C1 segment of cervical spinal cord (tissue), 14 donors: Measurements from ENCODE around the gene GGACT.

ENCODE experiments used
- DNase-seq, 14 donors: peaks; one replicate each; lab custom pipeline; 2025; lab: John Stamatoyannopoulos, UW

GGACT gene

DNA sequence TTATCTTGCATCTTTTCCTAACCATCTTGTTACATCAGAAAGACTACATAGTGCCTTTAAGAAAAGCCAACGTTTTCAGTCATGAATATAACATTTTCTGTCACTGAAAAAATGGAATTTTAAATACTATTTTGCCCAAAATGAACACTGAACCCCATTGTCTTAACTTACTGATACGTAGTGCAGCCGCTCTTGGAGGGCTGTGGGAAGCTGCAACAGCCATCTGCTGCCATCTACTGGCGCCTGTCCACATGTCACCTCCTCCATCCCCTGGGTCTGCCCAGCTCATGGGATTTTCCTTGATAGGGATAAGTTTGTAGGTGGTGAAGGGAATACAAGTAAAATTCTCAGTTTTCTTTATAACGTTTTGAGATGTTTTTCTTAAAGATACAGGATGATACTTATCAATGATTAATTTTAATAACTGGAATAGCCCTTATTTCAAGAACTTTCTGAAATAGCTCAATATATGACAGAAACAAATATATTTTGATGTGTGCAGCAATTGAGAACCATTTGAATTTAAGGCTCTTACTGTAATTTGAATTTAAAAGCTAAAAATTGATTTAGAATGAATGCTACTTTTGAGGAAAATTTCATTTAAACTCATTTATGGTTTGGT is 73.7 kb downstream of the GGACT start:
- peak in 12 of 14 donors; percentile 8 to 87 (median 50) for DNase-seq

DNA sequence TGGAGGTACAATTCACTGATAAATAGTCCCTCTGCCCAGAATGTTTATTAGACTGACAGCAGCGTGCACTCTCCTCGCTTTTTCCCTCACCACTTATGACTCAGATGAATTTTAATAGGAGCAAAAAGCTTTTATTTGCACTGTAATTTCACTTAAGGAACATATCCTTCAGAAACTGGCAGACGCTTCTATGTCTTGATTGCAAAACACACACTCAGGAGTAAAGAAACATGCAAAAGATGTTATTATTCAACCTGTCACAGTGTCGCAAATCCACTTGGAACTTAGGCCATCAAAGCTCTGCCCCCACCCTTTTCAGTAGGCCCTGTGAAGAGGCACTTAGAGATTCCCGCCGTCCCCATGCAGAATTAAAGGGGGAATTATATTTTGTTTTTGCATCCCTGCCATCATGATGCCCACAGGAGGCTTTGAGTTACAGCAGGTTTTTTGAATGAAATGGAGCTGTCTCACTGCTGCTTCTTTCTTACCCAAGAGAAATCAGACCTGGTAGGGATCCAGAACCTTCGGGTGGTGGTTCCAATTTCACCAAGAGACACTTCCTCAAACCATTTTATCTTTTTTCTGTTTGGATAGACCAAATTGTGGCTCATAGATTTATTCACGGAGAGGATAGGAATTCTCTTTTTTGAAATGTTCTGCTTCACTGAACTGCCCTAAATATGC is 74.5 kb downstream of the GGACT start:
- DNase-seq = peak in 1 of 14 donors; percentile 68

DNA sequence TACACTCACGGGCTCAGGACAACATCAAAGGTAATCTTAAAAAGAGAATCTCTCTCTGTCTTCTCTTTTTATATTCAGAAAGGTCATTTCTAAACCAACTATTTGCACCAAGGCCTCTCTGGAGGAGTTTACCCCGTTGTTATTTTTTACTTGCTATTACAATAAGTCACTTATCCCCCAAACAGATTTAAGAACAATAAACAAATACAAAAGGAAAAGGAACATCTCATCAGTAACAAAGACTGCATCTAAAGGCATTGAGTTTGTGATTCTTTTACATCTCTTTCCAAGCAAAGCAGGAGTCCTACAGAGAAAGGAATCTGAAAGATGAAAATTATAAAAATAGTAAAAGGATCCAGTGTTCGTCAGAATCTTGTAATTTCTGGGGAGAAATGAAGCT is 75.4 kb downstream of the GGACT start:
- no peak for DNase-seq

DNA sequence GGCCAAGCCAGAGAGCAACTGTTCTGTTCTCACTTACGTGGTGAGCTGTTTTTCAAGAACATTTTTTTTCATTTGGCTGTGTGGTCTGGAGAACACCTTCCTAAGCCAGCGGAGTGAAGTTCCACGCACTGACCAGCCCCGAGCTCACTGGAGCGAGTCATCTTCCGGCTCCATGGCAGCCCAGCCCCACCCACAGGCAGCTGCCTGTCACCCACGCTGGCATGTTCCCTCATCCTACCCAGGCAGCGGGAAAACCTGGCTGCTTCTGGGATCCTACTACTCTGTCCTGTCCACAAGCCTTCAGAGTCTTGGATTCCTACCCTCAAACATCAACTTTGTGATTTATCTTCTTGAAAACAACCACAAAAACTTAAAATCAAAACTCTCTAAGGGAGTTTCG is 76.2 kb downstream of the GGACT start:
- DNase-seq = no peak

DNA sequence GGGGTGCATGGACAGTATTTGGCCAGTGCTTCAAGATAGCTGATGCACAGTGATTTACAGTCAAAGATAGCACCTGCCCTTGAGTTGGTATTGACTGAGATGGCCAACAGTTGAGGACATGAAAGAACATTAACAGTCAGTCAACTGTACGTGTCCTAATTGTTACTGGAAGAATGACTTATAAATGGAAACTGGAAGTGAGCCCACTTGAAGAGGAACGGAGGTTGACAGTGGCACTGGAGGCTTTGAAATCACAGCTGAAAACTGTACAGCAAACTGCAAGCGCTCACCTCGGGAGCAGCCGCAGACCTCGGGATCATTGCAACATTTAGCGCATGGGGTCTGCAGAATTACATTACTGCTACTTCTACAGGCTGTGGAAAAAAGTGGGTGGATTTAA is 77.1 kb downstream of the GGACT start:
- peak in 1 of 14 donors; percentile 12 for DNase-seq

DNA sequence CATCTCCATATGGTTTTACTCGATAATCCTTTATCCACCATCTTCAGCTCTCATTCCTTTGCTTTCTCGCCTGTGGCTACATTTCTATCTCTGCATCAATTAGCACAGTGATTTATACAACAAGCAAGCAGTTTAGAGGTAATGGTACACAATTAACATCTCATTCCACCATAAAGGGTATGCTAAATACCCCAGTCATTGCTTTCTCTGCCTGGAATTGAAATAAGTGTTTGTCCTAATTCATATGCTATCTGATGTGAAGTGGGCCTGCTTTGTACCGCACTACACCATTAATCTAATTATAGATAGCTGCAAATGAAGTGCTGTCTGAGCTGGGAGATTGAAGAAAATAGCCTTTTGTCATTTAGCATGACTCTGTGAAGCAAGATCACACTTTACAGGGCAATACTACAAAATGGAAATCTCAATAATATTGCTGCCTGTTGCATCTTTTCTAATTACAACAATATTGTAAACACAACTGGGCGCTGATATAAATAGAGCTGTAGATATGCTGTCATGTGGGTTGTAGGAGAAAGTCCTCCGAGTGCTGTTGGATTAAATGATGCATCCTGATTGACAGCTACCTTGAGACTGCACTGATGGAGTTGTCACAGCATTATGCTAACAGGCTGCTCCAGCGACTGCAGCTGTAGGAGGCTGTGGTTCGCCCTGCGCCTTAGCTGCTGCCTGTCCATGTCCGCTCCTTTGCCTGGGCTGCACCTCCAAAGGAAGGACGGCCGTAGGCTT is 78.2 kb downstream of the GGACT start:
- DNase-seq = no peak

DNA sequence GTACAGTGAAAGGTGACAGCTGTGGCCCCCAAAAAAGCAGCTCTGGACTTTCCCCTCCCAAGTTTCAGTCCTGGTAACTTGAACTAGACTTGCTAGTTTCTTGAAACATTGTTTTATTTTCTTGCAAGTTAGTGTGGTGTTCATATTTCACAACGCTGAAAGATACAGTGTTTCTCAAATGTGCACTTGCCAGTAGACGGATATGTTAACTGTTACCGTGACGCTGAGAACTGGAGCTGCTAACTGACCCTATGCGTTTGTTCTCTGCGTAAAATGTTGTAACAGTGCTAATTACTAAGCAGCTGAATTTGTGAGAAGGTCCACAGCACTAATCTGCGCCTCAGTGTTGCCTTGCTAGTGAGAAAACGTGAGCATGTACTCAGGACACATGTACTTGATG is 79.6 kb downstream of the GGACT start:
- DNase-seq = no peak

DNA sequence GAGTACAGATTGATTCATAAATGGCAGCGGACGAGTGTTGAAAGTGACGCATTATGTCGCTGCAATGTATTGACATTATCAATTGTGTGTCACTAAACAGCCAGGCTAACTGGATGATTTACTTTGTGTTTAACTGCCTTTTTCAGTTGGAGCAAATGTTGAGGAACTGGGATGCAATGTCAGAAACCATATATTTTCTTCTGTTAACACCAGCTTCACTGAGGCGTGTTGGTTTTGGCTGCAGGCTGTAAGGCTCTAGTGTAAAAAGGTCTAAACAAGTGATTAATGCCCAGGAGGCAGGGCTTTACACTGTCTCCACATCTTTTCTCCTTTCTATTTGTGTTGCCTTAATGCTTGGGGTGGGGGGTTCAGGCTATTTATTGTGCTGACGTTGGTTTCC is 80.1 kb downstream of the GGACT start:
- no peak for DNase-seq

DNA sequence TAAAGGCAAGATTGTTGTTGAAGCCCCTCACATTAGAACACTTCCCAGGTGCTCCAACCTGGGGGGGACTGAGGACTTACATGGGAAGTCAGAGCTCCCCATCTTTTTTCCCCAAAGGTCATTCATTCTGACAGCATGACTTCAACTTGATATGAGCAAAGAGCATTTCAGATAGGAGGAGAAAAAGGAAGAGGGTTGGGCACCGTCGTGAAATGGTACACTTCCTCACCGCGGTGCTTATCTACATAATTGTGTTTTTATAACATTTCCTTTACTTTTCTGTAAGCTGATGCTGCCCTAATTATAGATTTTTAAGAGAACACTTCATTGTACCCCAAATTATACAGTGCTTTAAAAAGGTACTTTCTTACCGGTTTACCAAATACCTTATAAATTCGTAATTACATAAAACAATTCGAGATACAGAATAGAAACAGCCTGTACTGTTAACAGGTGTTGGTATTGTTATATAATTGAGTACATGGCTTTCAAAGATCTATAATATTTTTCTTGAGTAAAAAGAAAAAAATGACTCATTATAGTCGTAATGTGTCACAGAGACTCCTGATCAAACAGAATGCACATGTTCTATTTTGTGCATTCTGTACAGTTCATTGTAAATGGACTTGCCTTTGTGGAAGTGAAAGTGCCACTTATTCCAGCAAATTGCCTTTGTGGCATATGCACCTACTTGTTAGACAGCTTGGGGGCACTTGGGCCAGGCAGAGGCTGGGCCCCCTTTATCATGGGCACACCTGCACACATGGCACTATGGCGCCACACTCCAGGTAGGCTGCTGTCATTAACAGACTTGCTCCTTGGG is 81.8 kb downstream of the GGACT start:
- no peak for DNase-seq

DNA sequence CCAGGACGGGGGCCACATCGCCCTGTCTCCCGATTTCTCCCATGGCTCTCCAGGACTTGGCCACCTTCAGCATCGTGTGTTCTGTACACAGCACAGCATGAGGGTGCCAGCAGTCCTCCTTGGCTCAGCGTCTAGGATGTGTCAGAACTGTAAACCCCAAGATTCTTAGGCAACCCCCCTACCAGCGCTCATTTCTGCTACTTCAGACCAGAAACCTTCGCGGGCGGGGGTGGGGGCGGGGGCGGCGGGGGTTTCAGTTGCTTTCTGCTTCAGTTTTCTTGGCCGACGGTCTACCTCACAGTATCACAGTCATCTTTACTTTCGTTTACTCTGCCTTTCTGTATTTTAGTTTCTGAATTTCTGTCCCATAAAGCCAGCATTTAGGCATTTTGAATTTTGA is 82.4 kb downstream of the GGACT start:
- DNase-seq = no peak

DNA sequence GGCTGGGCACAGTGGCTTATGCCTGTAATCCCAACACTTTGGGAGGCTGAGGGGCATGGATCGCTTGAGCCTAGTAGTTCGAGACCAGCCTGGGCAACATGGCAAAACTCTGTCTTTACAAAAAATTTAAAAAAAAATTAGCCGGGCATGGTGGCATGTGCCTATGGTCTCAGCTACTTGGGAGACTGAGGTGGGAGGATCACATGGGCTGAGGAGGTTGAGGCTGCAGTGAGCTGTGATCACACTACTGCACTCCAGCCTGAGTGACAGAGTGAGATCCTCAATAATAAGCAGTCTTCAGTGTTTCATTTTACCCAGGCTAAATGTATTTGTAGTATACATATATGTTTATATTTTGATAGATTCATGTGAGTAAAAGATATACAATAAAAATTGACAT is 85.0 kb downstream of the GGACT start:
- DNase-seq = no peak

DNA sequence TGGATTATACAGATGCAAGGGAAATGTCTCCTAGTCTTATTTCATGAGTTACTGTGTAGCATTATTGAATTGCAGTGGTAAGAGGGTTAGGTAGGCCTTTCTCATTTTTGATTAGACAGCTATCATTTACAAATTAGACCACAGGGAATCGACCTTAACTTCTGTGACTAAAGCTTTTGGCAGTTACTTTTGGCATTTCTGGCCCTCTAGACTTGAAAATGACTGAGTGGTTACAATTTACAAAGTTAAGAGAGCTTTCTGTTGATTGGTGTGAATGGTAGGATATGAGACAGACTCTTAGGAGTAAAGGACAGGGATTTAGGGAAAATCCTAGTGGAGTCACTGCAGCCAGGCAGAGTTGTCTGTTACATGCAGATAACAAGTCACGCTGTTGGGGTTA is 86.1 kb downstream of the GGACT start:
- DNase-seq = no peak

DNA sequence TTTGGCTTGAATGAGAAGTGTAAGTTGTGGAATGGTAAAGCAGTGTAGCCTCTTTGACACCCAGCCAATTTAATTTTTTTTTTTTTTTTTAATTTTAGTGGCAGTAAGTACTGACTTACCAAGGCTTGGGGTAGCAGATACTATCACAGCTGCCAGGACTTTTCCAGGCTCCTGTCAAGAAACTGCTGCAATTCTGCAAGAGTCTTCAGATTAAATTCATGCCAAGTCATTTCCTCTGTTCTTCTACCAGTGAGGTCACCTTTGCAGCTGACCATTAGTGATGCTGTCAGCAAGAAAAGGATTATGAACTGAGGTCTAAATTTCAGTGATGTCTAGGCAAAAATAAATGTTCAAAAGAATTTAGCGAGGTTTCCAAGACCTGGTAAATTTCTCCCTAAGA is 91.2 kb downstream of the GGACT start:
- no peak for DNase-seq

DNA sequence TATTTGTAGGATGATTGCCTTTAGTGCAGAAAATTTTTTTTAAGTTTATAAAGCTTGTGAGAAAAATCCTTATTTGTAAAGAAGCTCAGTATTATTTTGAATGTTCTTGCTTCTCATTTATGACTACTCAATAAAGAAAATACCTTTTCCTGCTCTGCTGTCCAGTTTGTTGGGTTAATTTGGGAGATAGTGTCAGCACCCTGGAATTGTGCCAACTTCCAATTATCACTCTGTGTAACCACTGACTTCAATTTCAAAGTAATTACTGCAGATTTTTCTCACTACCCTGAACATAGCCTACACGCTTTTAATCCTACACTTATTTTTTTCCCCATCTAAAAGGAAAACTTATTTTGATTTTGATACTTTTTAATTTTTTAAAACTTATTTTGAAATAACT is 93.1 kb downstream of the GGACT start:
- DNase-seq = no peak

DNA sequence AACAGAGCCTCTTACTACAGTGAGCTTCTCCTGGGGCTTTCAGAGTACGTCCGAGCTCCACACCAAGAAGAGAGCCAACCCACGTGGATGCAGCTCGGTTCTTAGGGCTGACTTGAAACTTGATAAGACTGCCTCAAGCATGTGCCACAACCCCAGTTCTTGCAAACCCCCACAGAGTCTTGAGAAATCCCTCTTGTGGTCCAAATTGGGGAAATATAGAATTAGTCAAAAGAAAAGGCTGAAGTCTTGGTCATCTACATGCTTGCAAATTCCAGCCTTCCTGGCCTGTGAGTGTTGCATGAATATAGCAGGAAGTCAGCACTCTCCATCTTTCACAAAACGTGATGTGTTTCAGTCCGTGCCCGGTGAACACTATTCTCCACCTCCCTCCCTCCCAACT is 95.2 kb downstream of the GGACT start:
- DNase-seq = no peak

DNA sequence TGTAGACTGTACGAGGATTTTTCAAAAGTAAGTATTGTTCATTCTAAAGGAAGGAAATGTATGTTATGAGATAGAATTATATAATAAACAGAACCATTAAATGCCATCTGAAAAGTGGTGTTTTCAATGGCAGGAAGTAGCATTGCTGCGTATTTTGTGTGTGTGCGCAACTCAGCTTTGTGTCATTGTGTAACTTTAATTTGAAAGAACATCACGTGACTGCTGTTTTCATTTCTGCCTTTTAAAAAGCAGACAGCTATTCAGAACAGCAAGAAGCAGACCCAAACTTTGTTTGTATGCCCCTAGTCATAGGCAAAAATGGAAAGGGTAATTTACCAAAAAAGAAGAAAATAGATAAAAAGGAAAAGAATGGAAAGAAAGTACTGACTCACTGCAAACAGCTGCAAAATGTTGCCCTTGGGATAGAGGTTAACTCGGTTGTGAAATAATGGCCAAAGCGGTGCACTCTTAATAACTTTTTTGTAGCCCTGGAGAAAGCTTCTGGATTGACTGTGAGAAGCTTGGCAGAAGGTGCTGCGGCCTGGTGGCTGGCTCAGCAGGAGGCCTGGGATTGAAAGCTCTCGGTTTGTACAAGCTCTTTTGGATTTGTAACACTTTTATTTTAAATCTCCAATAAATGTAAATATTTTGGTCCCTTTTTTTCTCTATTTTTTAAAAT is 97.3 kb downstream of the GGACT start:
- peak in 4 of 14 donors; percentile 2 to 50 (median 18) for DNase-seq

DNA sequence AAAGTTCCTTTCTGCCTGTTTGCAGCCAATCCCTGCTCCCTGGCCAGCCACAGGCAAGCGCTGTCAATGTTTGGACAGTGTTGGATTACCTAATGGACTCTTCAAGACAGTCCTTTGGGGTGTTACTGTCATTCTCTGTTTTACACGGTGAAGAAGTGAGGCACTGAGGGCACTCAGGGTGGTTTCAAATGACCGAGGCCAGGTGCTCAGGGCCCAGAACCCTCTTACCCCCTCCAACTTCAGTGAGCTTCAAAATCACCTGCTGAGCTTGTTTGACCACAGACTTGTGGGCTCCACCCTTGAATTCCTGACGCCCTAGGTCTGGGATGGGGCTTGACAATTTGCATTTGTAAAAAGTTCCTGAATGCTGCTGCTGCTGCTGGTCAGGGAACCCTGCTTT is 97.9 kb downstream of the GGACT start:
- no peak for DNase-seq

DNA sequence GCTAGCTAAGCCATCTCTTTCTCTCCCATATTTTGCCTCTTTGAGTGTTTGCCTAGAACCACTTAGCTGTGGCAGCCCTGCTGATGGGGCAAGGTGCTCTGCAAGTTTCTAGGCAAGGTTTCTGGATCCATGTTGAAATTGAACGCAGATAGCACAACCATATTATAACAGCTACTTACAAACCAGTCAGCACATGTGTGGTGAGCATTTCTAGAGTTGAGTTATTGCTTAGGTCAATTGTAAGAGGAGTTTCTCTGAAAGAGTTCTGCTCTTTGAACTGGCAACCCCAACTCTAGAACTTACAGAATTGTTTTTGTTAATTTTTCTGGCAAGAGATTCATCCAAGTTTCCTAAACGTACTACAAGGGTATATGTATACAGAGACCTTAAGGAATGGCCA is 103.3 kb downstream of the GGACT start:
- DNase-seq = no peak

DNA sequence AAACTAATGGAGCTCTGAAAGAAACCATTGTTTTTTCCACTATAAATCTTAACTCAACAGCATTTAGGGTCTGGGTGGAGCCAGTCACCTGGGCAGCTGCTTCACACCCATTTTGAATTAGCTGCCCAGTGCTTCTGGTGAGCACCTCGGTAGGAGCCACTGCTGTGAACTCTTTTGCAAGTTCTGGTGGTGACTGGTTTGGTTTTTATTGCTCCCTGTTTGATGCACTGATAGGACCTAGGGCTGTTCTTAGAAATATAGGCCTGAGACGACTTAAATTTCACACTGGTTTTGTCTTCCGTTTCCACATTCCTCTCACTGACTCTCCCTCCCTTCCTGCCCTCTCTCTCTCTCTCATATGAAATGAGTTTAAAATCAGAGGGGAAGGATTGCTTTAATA is 103.9 kb downstream of the GGACT start:
- DNase-seq = no peak

DNA sequence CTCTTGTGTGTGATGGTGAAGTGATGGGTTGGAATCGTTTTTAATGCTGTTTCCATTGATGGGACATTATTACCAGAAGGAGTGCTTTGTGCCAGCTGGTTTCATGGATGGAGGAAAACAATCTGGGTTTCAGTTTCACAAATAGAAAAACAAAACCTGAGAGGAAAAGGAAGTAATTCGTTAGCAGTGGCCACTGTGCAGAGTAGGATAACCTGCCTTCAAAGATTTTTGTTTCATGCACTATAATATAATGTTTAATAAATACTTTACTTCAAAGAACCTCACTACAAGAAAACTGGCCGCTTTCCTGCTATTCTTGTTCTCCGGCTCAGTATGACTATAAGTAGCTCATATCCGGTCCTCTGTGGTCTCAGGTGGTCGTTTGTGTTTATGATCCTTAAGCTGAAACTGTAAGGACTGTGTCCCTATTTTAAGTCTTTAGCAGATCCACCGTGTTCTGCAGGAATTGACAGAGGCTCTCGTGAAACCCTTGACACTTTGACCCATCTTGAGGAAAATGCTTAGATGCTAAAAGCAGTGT is 104.7 kb downstream of the GGACT start:
- no peak for DNase-seq

DNA sequence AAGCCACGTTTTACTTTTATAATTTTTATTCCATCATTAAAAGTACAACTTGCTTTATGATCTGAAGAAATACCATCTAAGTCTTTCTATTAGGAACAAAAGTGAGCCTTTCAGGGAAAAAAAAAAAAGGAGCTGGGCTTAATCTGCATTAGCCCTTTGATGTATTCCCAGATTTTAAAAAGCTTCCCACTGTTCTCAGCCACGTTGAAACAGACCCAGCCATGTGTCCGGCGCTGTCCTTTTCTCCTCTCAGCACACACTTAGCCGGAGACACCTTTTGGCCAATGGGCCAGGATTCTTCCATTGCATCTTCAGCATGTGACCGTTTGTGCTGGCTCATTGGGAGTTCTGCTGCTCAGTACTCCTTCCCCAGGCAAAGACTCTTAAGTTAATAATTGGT is 105.5 kb downstream of the GGACT start:
- DNase-seq = no peak
